ENCODE measurements around the gene P2RX5. TPM values are rescaled to one million over a fixed set of nuclear protein-coding genes. Genes with fewer than 3 reads are reported as not detected.
A peak's percentile ranks its signal among the peaks of the same experiment; 100 is the strongest.

The P2RX5 gene
- total and polyA plus RNA-seq, 2 donors (not counting 3 experiments of a cell fraction or from before 2014, with no cell fraction given): 0.19 to 0.22 TPM

DNA sequence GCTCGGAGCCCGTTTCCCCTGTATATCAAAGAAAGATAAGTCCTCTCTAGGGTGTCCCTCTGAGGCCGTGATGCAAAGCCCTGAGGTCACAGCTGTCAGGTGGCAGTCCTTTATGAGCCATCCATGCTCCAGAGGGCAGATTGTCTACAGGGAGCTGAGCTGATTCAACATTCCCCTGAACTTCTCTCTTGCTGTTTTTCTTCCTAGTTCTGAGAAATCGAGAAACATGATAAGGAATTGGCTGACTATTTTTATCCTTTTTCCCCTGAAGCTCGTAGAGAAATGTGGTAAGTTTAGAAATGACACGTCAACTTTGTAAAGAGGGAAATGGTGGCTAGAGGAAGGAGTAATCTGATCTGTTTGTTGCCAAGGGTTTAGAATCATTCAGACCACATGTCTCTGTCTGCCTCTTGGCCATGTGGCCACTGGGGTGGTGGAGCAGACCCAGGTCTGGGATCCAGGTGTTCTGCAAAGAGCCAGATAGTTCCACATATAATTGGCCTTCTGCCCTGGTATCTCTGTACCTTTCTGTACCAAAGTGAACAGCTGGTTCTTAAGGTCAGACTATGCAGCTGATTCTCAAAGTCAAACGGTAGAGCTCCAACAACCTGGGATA is 55.9 kb downstream of the P2RX5 start:
- Histone ChIP-seq H3K4me1 (ENCODE audit: control insufficient read depth, extremely low read depth, insufficient read depth, low read length) (peaks cover 12% of the 10 kb centered on the region), H3K4me3 (replicated peaks in 1 of 3; ENCODE audit: insufficient read depth in 1 of 3, low read depth in 1 of 3, low read length in 3 of 3) (no peak overlapping the region), H3K9me1 (replicated peaks; ENCODE audit: control insufficient read depth, extremely low read depth, insufficient read depth, low read length) (no peaks in the 10 kb centered on the region), H2AFZ (ENCODE audit: low read depth, low read length) (no peak overlapping the region), H3K4me2 (ENCODE audit: insufficient read depth, low read length) (peak overlapping the region; percentile 8), H3K27ac (ENCODE audit: insufficient read depth, low read depth, low read length) (peak overlapping the region; percentile 25), H4K20me1 (replicated peaks; ENCODE audit: control insufficient read depth, extremely low read depth, insufficient read depth, low read length) (no peaks in the 10 kb centered on the region), H3K27me3 (ENCODE audit: control insufficient read depth in 2 of 2, insufficient read depth in 2 of 2, low read length in 2 of 2) (no peaks in the 10 kb centered on the region), H3K9ac (replicated peaks; ENCODE audit: extremely low read depth, insufficient read depth, low read length) (peak overlapping the region; percentile 28), H3K9me3 (replicated peaks; ENCODE audit: control insufficient read depth, insufficient read depth, low read length) (no peaks in the 10 kb centered on the region), H3K36me3 (ENCODE audit: control insufficient read depth in 2 of 2, extremely low read depth in 1 of 2, insufficient read depth in 2 of 2, low read length in 2 of 2) (peaks cover 0 to 5% of the 10 kb centered on the region in 2 experiments), H3K79me2 (ENCODE audit: control insufficient read depth, insufficient read depth, low read length) (peaks cover 11% of the 10 kb centered on the region)
- FAIRE-seq: peak; percentile 63
- intact Hi-C loops (cut with micrococcal nuclease): no loop called here
- dilution Hi-C loops (cut with MboI; ENCODE audit: extremely low pct_ligation_motif_present, low sequenced_read_pairs): no loop called here
- TF ChIP-seq, protein P1, sequence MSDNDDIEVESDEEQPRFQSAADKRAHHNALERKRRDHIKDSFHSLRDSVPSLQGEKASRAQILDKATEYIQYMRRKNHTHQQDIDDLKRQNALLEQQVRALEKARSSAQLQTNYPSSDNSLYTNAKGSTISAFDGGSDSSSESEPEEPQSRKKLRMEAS (IDR thresholded peaks at IDR 0.05; ENCODE audit: insufficient read depth, insufficient read length): peak; percentile 7
- TF ChIP-seq GATA2 (IDR thresholded peaks at IDR 0.05; ENCODE audit: insufficient read depth, insufficient read length, low read depth, low read length) (no peak), POLR2AphosphoS5 (IDR thresholded peaks at IDR 0.05; ENCODE audit: insufficient read depth, low read depth, low read length) (no peak), FOS (IDR thresholded peaks at IDR 0.05; ENCODE audit: borderline replicate concordance, insufficient read depth, low read length) (no peak)
- CTCF ChIA-PET: interaction anchor here (1.2 kb wide), 1 partner anchor 591 kb away, joined by 5 read pairs; no protein-coding TSS in a partner anchor
- POLR2A ChIA-PET: no interaction called here
- DNase-seq (ENCODE audit: low read depth, low spot score): peak; percentile 64
- no TSS peak for BruUV-seq (replicated peaks)

DNA sequence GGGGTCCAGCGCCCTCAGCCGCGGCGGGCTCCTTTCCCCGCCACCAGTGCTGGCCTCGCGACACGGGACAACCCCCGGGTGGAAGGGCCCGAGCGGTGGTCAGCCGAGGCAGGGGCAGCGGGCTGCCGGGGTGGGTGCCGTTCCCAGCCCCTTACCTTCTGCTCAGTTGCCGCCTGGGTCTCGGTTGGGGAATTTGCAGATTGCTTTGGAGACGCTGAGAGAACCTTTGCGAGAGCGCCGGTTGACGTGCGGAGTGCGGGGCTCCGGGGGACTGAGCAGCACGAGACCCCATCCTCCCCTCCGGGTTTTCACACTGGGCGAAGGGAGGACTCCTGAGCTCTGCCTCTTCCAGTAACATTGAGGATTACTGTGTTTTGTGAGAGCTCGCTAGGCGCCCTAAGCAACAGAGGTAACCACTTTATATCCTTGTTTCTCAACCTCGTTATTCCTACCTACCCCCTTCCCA is 59.0 kb downstream of the P2RX5 start:
- BruUV-seq (replicated peaks): TSS peak; percentile 41
- no peaks in the 10 kb centered on the region for H4K20me1 ChIP-seq (replicated peaks; ENCODE audit: control insufficient read depth, extremely low read depth, insufficient read depth, low read length)
- POLR2A ChIA-PET: interaction anchor here (2.1 kb wide), 1 partner anchor 30 kb away, joined by 18 read pairs; no protein-coding TSS in a partner anchor
- peak overlapping the region; percentile 99 for H3K9ac ChIP-seq (replicated peaks; ENCODE audit: extremely low read depth, insufficient read depth, low read length)
- H3K4me2 ChIP-seq (ENCODE audit: insufficient read depth, low read length): peak overlapping the region; percentile 96
- TF ChIP-seq JUN (IDR thresholded peaks at IDR 0.05; ENCODE audit: borderline replicate concordance, insufficient read depth, insufficient read length, low read depth) (no peak), POLR2A (IDR thresholded peaks at IDR 0.05; ENCODE audit: low read depth, low read length) (no peak), EZH2 (IDR thresholded peaks at IDR 0.05; ENCODE audit: borderline replicate concordance, low read depth, low read length, severe bottlenecking) (no peak), MYC (IDR thresholded peaks at IDR 0.05; ENCODE audit: low read depth, low read length) (no peak), GATA2 (IDR thresholded peaks at IDR 0.05; ENCODE audit: insufficient read depth, insufficient read length, low read depth, low read length) (no peak), FOS (IDR thresholded peaks at IDR 0.05; ENCODE audit: borderline replicate concordance, insufficient read depth, low read length) (no peak), POLR2AphosphoS5 (IDR thresholded peaks at IDR 0.05; ENCODE audit: insufficient read depth, low read depth, low read length) (no peak)
- TF ChIP-seq, protein P2, sequence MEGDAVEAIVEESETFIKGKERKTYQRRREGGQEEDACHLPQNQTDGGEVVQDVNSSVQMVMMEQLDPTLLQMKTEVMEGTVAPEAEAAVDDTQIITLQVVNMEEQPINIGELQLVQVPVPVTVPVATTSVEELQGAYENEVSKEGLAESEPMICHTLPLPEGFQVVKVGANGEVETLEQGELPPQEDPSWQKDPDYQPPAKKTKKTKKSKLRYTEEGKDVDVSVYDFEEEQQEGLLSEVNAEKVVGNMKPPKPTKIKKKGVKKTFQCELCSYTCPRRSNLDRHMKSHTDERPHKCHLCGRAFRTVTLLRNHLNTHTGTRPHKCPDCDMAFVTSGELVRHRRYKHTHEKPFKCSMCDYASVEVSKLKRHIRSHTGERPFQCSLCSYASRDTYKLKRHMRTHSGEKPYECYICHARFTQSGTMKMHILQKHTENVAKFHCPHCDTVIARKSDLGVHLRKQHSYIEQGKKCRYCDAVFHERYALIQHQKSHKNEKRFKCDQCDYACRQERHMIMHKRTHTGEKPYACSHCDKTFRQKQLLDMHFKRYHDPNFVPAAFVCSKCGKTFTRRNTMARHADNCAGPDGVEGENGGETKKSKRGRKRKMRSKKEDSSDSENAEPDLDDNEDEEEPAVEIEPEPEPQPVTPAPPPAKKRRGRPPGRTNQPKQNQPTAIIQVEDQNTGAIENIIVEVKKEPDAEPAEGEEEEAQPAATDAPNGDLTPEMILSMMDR (IDR thresholded peaks at IDR 0.05; ENCODE audit: extremely low read depth in 1 of 2, insufficient read depth in 1 of 2, low read depth in 1 of 2, low read length in 2 of 2): no peak
- TF ChIP-seq, protein P1 (IDR thresholded peaks at IDR 0.05; ENCODE audit: insufficient read depth, insufficient read length): no peak
- intact Hi-C loops (cut with micrococcal nuclease): loop anchor here (1.0 kb wide), 1 partner anchor 31 kb away; the partner anchor contains the start of genes EMC6 and TAX1BP3
- peak overlapping the region; percentile 88 for H2AFZ ChIP-seq (ENCODE audit: low read depth, low read length)
- no peaks in the 10 kb centered on the region for H3K9me1 ChIP-seq (replicated peaks; ENCODE audit: control insufficient read depth, extremely low read depth, insufficient read depth, low read length)
- no peaks in the 10 kb centered on the region for H3K27me3 ChIP-seq (ENCODE audit: control insufficient read depth in 2 of 2, insufficient read depth in 2 of 2, low read length in 2 of 2)
- CTCF ChIA-PET: interaction anchor here (0.9 to 2.5 kb wide), 6 partner anchors 11 to 588 kb away, joined by 4 to 15 read pairs (median 6); partner anchors contain the start of genes P2RX5 and TAX1BP3
- peak; percentile 31 for FAIRE-seq
- H3K27ac ChIP-seq (ENCODE audit: insufficient read depth, low read depth, low read length): peak overlapping the region; percentile 90
- H3K4me3 ChIP-seq (replicated peaks in 1 of 3; ENCODE audit: insufficient read depth in 1 of 3, low read depth in 1 of 3, low read length in 3 of 3): peak overlapping the region; percentile 65 to 83 (median 71)
- peaks cover 12% of the 10 kb centered on the region for H3K4me1 ChIP-seq (ENCODE audit: control insufficient read depth, extremely low read depth, insufficient read depth, low read length)
- dilution Hi-C loops (cut with MboI; ENCODE audit: extremely low pct_ligation_motif_present, low sequenced_read_pairs): no loop called here
- no peaks in the 10 kb centered on the region for H3K9me3 ChIP-seq (replicated peaks; ENCODE audit: control insufficient read depth, insufficient read depth, low read length)
- peaks cover 20% of the 10 kb centered on the region for H3K79me2 ChIP-seq (ENCODE audit: control insufficient read depth, insufficient read depth, low read length)
- peaks cover 0 to 3% of the 10 kb centered on the region in 2 experiments for H3K36me3 ChIP-seq (ENCODE audit: control insufficient read depth in 2 of 2, extremely low read depth in 1 of 2, insufficient read depth in 2 of 2, low read length in 2 of 2)
- no peak for DNase-seq (ENCODE audit: low read depth, low spot score)

Measured in endothelial cell of umbilical vein (primary cell).